Measurements from ENCODE around the gene EPS15. TPM values are rescaled to one million over a fixed set of nuclear protein-coding genes. Genes with fewer than 3 reads are reported as not detected.

Gene EPS15
- total and polyA plus RNA-seq, 9 of the 15 experiments (the other 6 are each of a cell fraction or from before 2014, with no cell fraction given), result 23.1 to 69.0 (median 41.7) TPM

DNA sequence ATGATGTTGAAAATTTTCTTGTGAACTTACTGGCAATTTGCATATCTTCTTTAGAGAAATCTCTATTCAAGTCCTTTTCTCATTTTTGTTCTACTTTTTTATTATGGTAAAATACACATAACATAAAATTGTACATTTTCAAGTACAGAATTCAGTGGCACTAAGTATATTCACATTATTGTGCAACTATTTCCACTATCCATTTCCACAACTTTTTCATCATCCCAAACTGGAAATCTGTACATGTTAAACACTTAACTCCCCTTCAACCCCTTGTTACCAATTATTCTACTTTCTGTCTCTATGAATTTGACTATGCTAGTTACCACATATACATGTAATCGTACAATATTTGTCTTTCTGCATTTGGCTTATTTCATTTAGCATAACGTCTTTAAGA lies 19.4 kb downstream of the EPS15 start:
- ChIA-PET CTCF (ENCODE audit: low intra/inter-chr PET ratio) (no interaction called here), POLR2A (interaction anchor here (1.0 to 1.1 kb wide), 2 partner anchors 10 to 122 kb away, joined by 3 to 4 read pairs; no protein-coding TSS in a partner anchor)
- intact Hi-C loops (cut with micrococcal nuclease), result no loop called here
- Histone ChIP-seq H3K9me3 (replicated peaks; ENCODE audit: control insufficient read depth, insufficient read depth, low read depth, low read length) (no peaks in the 10 kb centered on the region), H3K79me2 (ENCODE audit: control insufficient read depth, insufficient read depth, low read length) (peaks cover 91% of the 10 kb centered on the region), H3K9me1 (ENCODE audit: control insufficient read depth, insufficient read depth, low read length) (no peaks in the 10 kb centered on the region), H3K27me3 (ENCODE audit: control insufficient read depth in 2 of 2, insufficient read depth in 2 of 2, low read length in 2 of 2) (no peaks in the 10 kb centered on the region), H4K20me1 (replicated peaks; ENCODE audit: control insufficient read depth, insufficient read depth, low read length) (no peaks in the 10 kb centered on the region), H2AFZ (ENCODE audit: low read depth, low read length) (no peak overlapping the region), H3K4me1 (replicated peaks in 1 of 2; ENCODE audit: control insufficient read depth in 2 of 2, insufficient read depth in 2 of 2, low read length in 2 of 2) (no peaks in the 10 kb centered on the region), H3K4me3 (no peak overlapping the region), H3K27ac (ENCODE audit: extremely low read depth, low read depth, low read length) (no peak overlapping the region), H3K4me2 (ENCODE audit: insufficient read depth, low read length) (no peak overlapping the region), H3K9ac (ENCODE audit: insufficient read depth in 1 of 2, low read depth in 2 of 2, low read length in 2 of 2) (no peak overlapping the region), H3K36me3 (ENCODE audit: control insufficient read depth, insufficient read depth, low read length) (peaks cover 6% of the 10 kb centered on the region; the same call in 2 of the 3 replicates)
- TF ChIP-seq MBD2 (IDR thresholded peaks at IDR 0.05; ENCODE audit: borderline replicate concordance, low read depth), result no peak
- TF ChIP-seq HEY1 (CRISPR knock-in tag; IDR thresholded peaks at IDR 0.05; ENCODE audit: borderline replicate concordance), result no peak
- TF ChIP-seq RBM34 (IDR thresholded peaks at IDR 0.05; ENCODE audit: borderline replicate concordance, insufficient read depth, low read length), result no peak
- no peak for TF ChIP-seq ZNF217 (CRISPR knock-in tag; IDR thresholded peaks at IDR 0.05)
- TF ChIP-seq CEBPB (tag; IDR thresholded peaks at IDR 0.05), result peak; percentile 73; the same call in 1 of the 2 replicates
- no peak for TF ChIP-seq ZFP30 (CRISPR knock-in tag; IDR thresholded peaks at IDR 0.05; ENCODE audit: borderline replicate concordance)
- no peak for TF ChIP-seq CBX3 (IDR thresholded peaks at IDR 0.05; ENCODE audit: borderline replicate concordance in 1 of 2, low read length in 2 of 2)
- TF ChIP-seq EP400 (IDR thresholded peaks at IDR 0.05), result 0 out of 2 replicates have a peak, but pooled peaks have one; percentile 22
- TF ChIP-seq SMAD1 (IDR thresholded peaks at IDR 0.05; ENCODE audit: low read depth, low read length, partially characterized antibody), result no peak
- no peak for TF ChIP-seq CEBPG (CRISPR knock-in tag; IDR thresholded peaks at IDR 0.05)
- TF ChIP-seq CEBPG (tag; conservative IDR thresholded peaks at IDR 0.05 in 1 of 2, IDR thresholded peaks at IDR 0.05 in 1 of 2), result peak in 1 of 2 experiments; percentile 77; a peak in 2 of 4 replicates
- no peak for TF ChIP-seq ZNF449 (CRISPR knock-in tag; IDR thresholded peaks at IDR 0.05)
- BruUV-seq (replicated peaks), result TSS peak; percentile 12
- in situ Hi-C loops (cut with MboI), result no loop called here
- ATAC-seq (no peak), FAIRE-seq (no peak), DNase-seq (ENCODE audit: extremely low read depth in 1 of 4, low spot score in 3 of 4) (no peak)
- 93% methylated on average over 2 of the region's 2 CpGs for WGBS (ENCODE audit: insufficient coverage, low coverage, missing lambda C conversion rate)

Measured in K562 (cell line).